Testis (tissue), 2 donors: ENCODE data around the gene LRRC19.

Experiments
- POLR2A ChIP-seq: fragments of 450-650 bp; IDR thresholded peaks from one replicate; pipeline ENCODE4 v1.6.1; 2017; ENCODE audit warnings: antibody characterized with exemption, mild to moderate bottlenecking, moderate library complexity
- TF ChIP-seq, protein P1 (sequence below), 3 experiments: fragments of 450-650 bp in 2 of 3; fragments of 200-600 bp in 1 of 3; sonication (generic) in 1 of 3; IDR thresholded peaks; one replicate each; pipeline ENCODE4 v1.5.1; 2016 to 2019; ENCODE audit warnings: antibody characterized with exemption in 3 of 3, mild to moderate bottlenecking in 2 of 3, moderate library complexity in 1 of 3

DNA sequence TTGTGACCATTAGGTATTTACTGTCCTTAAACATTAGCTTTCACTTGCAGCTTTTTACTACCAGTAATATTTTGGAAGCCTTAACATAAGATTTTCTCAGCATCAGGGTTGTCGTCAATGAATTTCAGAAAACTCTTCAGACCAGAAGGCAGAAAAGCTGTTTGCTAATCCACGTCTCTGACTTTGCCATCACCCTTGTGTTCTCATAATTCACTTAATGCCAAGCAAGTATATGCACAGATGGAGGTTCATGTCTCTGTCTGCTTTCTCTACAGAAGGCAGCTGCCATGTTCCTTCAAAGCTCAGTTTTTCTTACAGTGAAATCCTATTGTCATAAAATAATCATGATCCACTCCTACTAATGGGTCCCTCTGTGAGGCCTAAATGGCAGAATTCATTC, 37.7 kb upstream of the LRRC19 start:
- TF ChIP-seq, protein P1, sequence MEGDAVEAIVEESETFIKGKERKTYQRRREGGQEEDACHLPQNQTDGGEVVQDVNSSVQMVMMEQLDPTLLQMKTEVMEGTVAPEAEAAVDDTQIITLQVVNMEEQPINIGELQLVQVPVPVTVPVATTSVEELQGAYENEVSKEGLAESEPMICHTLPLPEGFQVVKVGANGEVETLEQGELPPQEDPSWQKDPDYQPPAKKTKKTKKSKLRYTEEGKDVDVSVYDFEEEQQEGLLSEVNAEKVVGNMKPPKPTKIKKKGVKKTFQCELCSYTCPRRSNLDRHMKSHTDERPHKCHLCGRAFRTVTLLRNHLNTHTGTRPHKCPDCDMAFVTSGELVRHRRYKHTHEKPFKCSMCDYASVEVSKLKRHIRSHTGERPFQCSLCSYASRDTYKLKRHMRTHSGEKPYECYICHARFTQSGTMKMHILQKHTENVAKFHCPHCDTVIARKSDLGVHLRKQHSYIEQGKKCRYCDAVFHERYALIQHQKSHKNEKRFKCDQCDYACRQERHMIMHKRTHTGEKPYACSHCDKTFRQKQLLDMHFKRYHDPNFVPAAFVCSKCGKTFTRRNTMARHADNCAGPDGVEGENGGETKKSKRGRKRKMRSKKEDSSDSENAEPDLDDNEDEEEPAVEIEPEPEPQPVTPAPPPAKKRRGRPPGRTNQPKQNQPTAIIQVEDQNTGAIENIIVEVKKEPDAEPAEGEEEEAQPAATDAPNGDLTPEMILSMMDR (IDR thresholded peaks at IDR 0.05), result no peak
- TF ChIP-seq POLR2A, result no peak
